K562 (cell line): ENCODE results near the gene RBM4B. TPM values are rescaled to one million over a fixed set of nuclear protein-coding genes. Genes with fewer than 3 reads are reported as not detected.
A peak's percentile ranks its signal among the peaks of the same experiment; 100 is the strongest.

Experiments used
- BRCA1 ChIP-seq, 2 experiments: fragments of 450-650 bp in 1 of 2; sonication (generic) in 1 of 2; formaldehyde crosslinking in 1 of 2; IDR thresholded peaks; 2 replicates each; pipeline versions ENCODE4 v1.5.0 to v1.6.1; 2017 to 2020; ENCODE audit warnings: mild to moderate bottlenecking in 1 of 2, missing genetic modification reagents in 1 of 2
- CBX3 ChIP-seq, 2 experiments: IDR thresholded peaks; 1 replicate in 1 of 2; 2 replicates in 1 of 2; pipeline ENCODE4 v1.6.1; 2012; ENCODE audit warnings: inconsistent platforms in 2 of 2, low read length in 2 of 2, borderline replicate concordance in 1 of 2, control low read depth in 1 of 2
- GABPB2 ChIP-seq: fragments of 250-450 bp; sonication (Bioruptor Pico); conservative IDR thresholded peaks from 2 replicates; pipeline ENCODE4 v1.5.1; 2021; ENCODE audit warnings: mild to moderate bottlenecking
- HDAC2 ChIP-seq: fragments of 450-650 bp; IDR thresholded peaks from 2 replicates; pipeline ENCODE4 v1.6.1; 2016; ENCODE audit warnings: mild to moderate bottlenecking
- JUNB ChIP-seq: fragments of 450-650 bp; formaldehyde crosslinking; conservative IDR thresholded peaks from 2 replicates; pipeline ENCODE4 v1.4.0; 2020; ENCODE audit warnings: mild to moderate bottlenecking
- NBN ChIP-seq: fragments of 450-650 bp; IDR thresholded peaks from 2 replicates; pipeline ENCODE4 v1.6.1; 2016; ENCODE audit warnings: low read depth, mild to moderate bottlenecking
- NR3C1 ChIP-seq: sonication (generic); formaldehyde crosslinking; IDR thresholded peaks from 2 replicates; pipeline ENCODE4 v1.8.1; 2022; ENCODE audit warnings: missing genetic modification reagents
- PRMT5 ChIP-seq: sonication (generic); formaldehyde crosslinking; IDR thresholded peaks from 2 replicates; pipeline ENCODE4 v1.5.0; 2020; ENCODE audit warnings: missing genetic modification reagents
- PTTG1 ChIP-seq: fragments of 450-650 bp; IDR thresholded peaks from 2 replicates; pipeline ENCODE4 v1.6.1; 2016; ENCODE audit warnings: low read depth, mild to moderate bottlenecking, missing genetic modification characterization, missing compliant biosample characterization
- RB1 ChIP-seq: fragments of 450-650 bp; IDR thresholded peaks from 2 replicates; pipeline ENCODE4 v1.6.1; 2017; ENCODE audit warnings: low read depth, mild to moderate bottlenecking
- TCF7L2 ChIP-seq: fragments of 150-350 bp; IDR thresholded peaks from 2 replicates; pipeline ENCODE4 v1.6.1; 2016; ENCODE audit warnings: low read depth, mild to moderate bottlenecking, low read length, moderate library complexity
- TCFL5 ChIP-seq: fragments of 250-450 bp; sonication (Bioruptor Pico); conservative IDR thresholded peaks from 2 replicates; pipeline ENCODE4 v1.6.1; 2021; ENCODE audit warnings: mild to moderate bottlenecking, moderate library complexity, matching md5 sums
- ZBTB17 ChIP-seq: fragments of 450-650 bp; formaldehyde crosslinking; IDR thresholded peaks from 2 replicates; pipeline ENCODE4 v1.4.0; 2020; ENCODE audit warnings: mild to moderate bottlenecking
- ZNF316 ChIP-seq: fragments of 450-650 bp; IDR thresholded peaks from 2 replicates; pipeline ENCODE4 v1.6.1; 2016
- ZNF431 ChIP-seq: sonication (generic); formaldehyde crosslinking; IDR thresholded peaks from 2 replicates; pipeline ENCODE4 v1.8.0; 2022; ENCODE audit warnings: mild to moderate bottlenecking, missing genetic modification reagents
- ZNF644 ChIP-seq: fragments of 200-800 bp; sonication (Bioruptor generic); IDR thresholded peaks from 2 replicates; pipeline ENCODE4 v1.6.1; 2016; ENCODE audit warnings: low read depth, missing genetic modification characterization, missing compliant biosample characterization
- ZNF830 ChIP-seq: fragments of 250-450 bp; sonication (Bioruptor Pico); IDR thresholded peaks from 2 replicates; pipeline ENCODE4 v1.5.0; 2021; ENCODE audit warnings: mild to moderate bottlenecking
- polyA plus RNA-seq, 8 experiments: library from polyadenylated mRNA; depleted of rRNA in 4 of 8; stranded (reverse) in 5 of 8; unstranded in 3 of 8; fragments of >200 nt; fragmentation: Nextera tagmentation in 2 of 8; fragmentation: Illumina TruSeq in 1 of 8; extraction: Ambion mirVana in 2 of 8; extraction: Trizol in 1 of 8; gene quantifications; 2 replicates each; pipeline versions ENCODE4 v1.2.1 to v1.2.3, GENCODE V29; 2011 to 2014; ENCODE audit warnings: inconsistent platforms in 1 of 8, missing spikeins in 1 of 8
- total RNA-seq, 7 experiments: library from RNA; depleted of rRNA in 6 of 7; stranded (reverse); fragments of >200 nt in 6 of 7; fragmentation: Illumina TruSeq in 2 of 7; extraction: Trizol in 2 of 7; gene quantifications; 2 replicates each; pipeline versions ENCODE4 v1.2.1 to v1.2.3, GENCODE V29; 2011 to 2021; ENCODE audit warnings: low replicate concordance in 1 of 7
- TF ChIP-seq, protein P1 (sequence below): sonication (generic); formaldehyde crosslinking; IDR thresholded peaks from 2 replicates; pipeline ENCODE4 v1.8.1; 2022; ENCODE audit warnings: missing genetic modification reagents
- TF ChIP-seq, protein P2 (sequence below): sonication (generic); formaldehyde crosslinking; IDR thresholded peaks from 2 replicates; pipeline ENCODE4 v1.8.1; 2023; ENCODE audit warnings: missing genetic modification reagents, mild to moderate bottlenecking, borderline replicate concordance
- TF ChIP-seq, protein P3 (sequence below): sonication (generic); formaldehyde crosslinking; IDR thresholded peaks from 2 replicates; pipeline ENCODE4 v1.9.0; 2022; ENCODE audit warnings: mild to moderate bottlenecking, missing genetic modification reagents
- TF ChIP-seq, protein P4 (sequence below): fragments of 450-650 bp; formaldehyde crosslinking; IDR thresholded peaks from 2 replicates; pipeline ENCODE4 v1.4.0; 2020; ENCODE audit warnings: mild to moderate bottlenecking, mixed read lengths

RBM4B gene
- total and polyA plus RNA-seq, 9 of the 15 experiments (the other 6 are each of a cell fraction or from before 2014, with no cell fraction given): 14.6 to 39.9 (median 23.3) TPM

GRCh38 chr11:66616379-66617154, 61.1 kb downstream of the RBM4B start, which contains the start of gene RBM14 (continued):
- TF ChIP-seq HDAC2 (no peak), TCF7L2 (no peak), ZNF644 (tag) (peak; percentile 91), CBX3 (IDR thresholded peaks at IDR 0.05; ENCODE audit: borderline replicate concordance in 1 of 2, low read length in 2 of 2) (peak in 1 of 2 experiments; percentile 75; a peak in 1 of 3 replicates), BRCA1 (IDR thresholded peaks at IDR 0.05) (no peak), BRCA1 (CRISPR knock-in tag; IDR thresholded peaks at IDR 0.05) (no peak), RB1 (peak; percentile 26; the same call in 1 of the 2 replicates), TCFL5 (CRISPR knock-in tag) (0 out of 2 replicates have a peak, but pooled peaks have one; percentile 6), ZBTB17 (CRISPR knock-in tag) (peak; percentile 73), ZNF431 (CRISPR knock-in tag) (peak; percentile 82; the same call in 1 of the 2 replicates), GABPB2 (CRISPR knock-in tag) (no peak), PRMT5 (CRISPR knock-in tag) (no peak), JUNB (CRISPR knock-in tag) (no peak), NR3C1 (CRISPR knock-in tag) (0 out of 2 replicates have a peak, but pooled peaks have one; percentile 62), NBN (0 out of 2 replicates have a peak, but pooled peaks have one; percentile 23), PTTG1 (no peak), ZNF316 (0 out of 2 replicates have a peak, but pooled peaks have one; percentile 8), ZNF830 (CRISPR knock-in tag) (0 out of 2 replicates have a peak, but pooled peaks have one; percentile 53)
- TF ChIP-seq, protein P1, sequence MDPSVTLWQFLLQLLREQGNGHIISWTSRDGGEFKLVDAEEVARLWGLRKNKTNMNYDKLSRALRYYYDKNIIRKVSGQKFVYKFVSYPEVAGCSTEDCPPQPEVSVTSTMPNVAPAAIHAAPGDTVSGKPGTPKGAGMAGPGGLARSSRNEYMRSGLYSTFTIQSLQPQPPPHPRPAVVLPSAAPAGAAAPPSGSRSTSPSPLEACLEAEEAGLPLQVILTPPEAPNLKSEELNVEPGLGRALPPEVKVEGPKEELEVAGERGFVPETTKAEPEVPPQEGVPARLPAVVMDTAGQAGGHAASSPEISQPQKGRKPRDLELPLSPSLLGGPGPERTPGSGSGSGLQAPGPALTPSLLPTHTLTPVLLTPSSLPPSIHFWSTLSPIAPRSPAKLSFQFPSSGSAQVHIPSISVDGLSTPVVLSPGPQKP (CRISPR knock-in tag): no peak
- TF ChIP-seq, protein P2, sequence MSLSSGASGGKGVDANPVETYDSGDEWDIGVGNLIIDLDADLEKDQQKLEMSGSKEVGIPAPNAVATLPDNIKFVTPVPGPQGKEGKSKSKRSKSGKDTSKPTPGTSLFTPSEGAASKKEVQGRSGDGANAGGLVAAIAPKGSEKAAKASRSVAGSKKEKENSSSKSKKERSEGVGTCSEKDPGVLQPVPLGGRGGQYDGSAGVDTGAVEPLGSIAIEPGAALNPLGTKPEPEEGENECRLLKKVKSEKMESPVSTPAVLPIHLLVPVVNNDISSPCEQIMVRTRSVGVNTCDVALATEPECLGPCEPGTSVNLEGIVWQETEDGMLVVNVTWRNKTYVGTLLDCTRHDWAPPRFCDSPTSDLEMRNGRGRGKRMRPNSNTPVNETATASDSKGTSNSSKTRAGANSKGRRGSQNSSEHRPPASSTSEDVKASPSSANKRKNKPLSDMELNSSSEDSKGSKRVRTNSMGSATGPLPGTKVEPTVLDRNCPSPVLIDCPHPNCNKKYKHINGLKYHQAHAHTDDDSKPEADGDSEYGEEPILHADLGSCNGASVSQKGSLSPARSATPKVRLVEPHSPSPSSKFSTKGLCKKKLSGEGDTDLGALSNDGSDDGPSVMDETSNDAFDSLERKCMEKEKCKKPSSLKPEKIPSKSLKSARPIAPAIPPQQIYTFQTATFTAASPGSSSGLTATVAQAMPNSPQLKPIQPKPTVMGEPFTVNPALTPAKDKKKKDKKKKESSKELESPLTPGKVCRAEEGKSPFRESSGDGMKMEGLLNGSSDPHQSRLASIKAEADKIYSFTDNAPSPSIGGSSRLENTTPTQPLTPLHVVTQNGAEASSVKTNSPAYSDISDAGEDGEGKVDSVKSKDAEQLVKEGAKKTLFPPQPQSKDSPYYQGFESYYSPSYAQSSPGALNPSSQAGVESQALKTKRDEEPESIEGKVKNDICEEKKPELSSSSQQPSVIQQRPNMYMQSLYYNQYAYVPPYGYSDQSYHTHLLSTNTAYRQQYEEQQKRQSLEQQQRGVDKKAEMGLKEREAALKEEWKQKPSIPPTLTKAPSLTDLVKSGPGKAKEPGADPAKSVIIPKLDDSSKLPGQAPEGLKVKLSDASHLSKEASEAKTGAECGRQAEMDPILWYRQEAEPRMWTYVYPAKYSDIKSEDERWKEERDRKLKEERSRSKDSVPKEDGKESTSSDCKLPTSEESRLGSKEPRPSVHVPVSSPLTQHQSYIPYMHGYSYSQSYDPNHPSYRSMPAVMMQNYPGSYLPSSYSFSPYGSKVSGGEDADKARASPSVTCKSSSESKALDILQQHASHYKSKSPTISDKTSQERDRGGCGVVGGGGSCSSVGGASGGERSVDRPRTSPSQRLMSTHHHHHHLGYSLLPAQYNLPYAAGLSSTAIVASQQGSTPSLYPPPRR (CRISPR knock-in tag): peak; percentile 37; the same call in 1 of the 2 replicates
- TF ChIP-seq, protein P3, sequence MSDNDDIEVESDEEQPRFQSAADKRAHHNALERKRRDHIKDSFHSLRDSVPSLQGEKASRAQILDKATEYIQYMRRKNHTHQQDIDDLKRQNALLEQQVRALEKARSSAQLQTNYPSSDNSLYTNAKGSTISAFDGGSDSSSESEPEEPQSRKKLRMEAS (CRISPR knock-in tag): peak; percentile 94
- TF ChIP-seq, protein P4, sequence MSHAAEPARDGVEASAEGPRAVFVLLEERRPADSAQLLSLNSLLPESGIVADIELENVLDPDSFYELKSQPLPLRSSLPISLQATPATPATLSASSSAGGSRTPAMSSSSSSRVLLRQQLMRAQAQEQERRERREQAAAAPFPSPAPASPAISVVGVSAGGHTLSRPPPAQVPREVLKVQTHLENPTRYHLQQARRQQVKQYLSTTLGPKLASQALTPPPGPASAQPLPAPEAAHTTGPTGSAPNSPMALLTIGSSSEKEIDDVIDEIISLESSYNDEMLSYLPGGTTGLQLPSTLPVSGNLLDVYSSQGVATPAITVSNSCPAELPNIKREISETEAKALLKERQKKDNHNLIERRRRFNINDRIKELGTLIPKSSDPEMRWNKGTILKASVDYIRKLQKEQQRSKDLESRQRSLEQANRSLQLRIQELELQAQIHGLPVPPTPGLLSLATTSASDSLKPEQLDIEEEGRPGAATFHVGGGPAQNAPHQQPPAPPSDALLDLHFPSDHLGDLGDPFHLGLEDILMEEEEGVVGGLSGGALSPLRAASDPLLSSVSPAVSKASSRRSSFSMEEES (CRISPR knock-in tag): no peak
